HL-60 (cell line): ENCODE results near the gene NTSR2.

ENCODE experiments used
- DNase-seq, 2 experiments: peaks; one replicate each; pipeline ENCODE4 v3.0.0-alpha.2; 2010 to 2020; ENCODE audit warnings: low read depth in 1 of 2, low spot score in 1 of 2
- H3K27ac ChIP-seq: fragments of 250-450 bp; sonication (Bioruptor Pico); replicated peaks from 2 replicates; pipeline ENCODE4 v1.5.1; 2020; ENCODE audit warnings: mild to moderate bottlenecking, moderate library complexity
- H3K27me3 ChIP-seq: fragments of 250-450 bp; sonication (Bioruptor Pico); 2 replicates; pipeline ENCODE4 v1.5.1; 2021; ENCODE audit warnings: mild to moderate bottlenecking, moderate library complexity; ENCODE audit not compliant: insufficient read depth, poor library complexity, severe bottlenecking
- H3K4me3 ChIP-seq: replicated peaks from 2 replicates; pipeline ENCODE4 v1.5.1; 2011; ENCODE audit warnings: mild to moderate bottlenecking, control low read depth, low read length; ENCODE audit not compliant: insufficient read depth
- CTCF ChIP-seq: IDR thresholded peaks from one replicate; pipeline ENCODE4 v1.5.1; 2011; ENCODE audit warnings: low read length, control low read depth, inconsistent platforms; ENCODE audit not compliant: insufficient read depth
- GABPA ChIP-seq: IDR thresholded peaks from 2 replicates; pipeline ENCODE4 v1.6.1; 2012; ENCODE audit warnings: low read depth
- POLR2AphosphoS5 ChIP-seq: IDR thresholded peaks from 2 replicates; pipeline ENCODE4 v1.6.1; 2012; ENCODE audit warnings: low read depth
- REST ChIP-seq: IDR thresholded peaks from 2 replicates; pipeline ENCODE4 v1.6.1; 2012; ENCODE audit warnings: low read depth; ENCODE audit not compliant: insufficient replicate concordance
- SPI1 ChIP-seq: IDR thresholded peaks from 2 replicates; pipeline ENCODE4 v1.6.1; 2012; ENCODE audit warnings: low read depth, mild to moderate bottlenecking, borderline replicate concordance

The NTSR2 gene

GRCh38 chr2:11612553-11613215 is 57.3 kb downstream of the NTSR2 start:
- no peak for TF ChIP-seq POLR2AphosphoS5
- no peak for TF ChIP-seq SPI1
- no peak for TF ChIP-seq GABPA
- no peak for TF ChIP-seq CTCF
- no peak for TF ChIP-seq REST
- H3K27me3 ChIP-seq: no peaks in the 10 kb centered on the region
- DNase-seq: no peak
- no peak overlapping the region for H3K27ac ChIP-seq
- H3K4me3 ChIP-seq: no peak overlapping the region

GRCh38 chr2:11611251-11611650 is 58.7 kb downstream of the NTSR2 start:
- no peak for DNase-seq
- TF ChIP-seq CTCF (no peak), SPI1 (no peak), REST (no peak), GABPA (no peak), POLR2AphosphoS5 (no peak)
- H3K4me3 ChIP-seq: no peak overlapping the region
- no peaks in the 10 kb centered on the region for H3K27me3 ChIP-seq
- no peak overlapping the region for H3K27ac ChIP-seq

GRCh38 chr2:11610624-11611242 is 59.3 kb downstream of the NTSR2 start:
- Histone ChIP-seq H3K27ac (no peak overlapping the region), H3K4me3 (no peak overlapping the region), H3K27me3 (no peaks in the 10 kb centered on the region)
- no peak for DNase-seq
- TF ChIP-seq POLR2AphosphoS5: no peak
- TF ChIP-seq CTCF: no peak
- TF ChIP-seq GABPA: no peak
- no peak for TF ChIP-seq REST
